Esophagus (tissue), 2 donors: ENCODE data around the gene ZFP42. TPM values are rescaled to one million over a fixed set of nuclear protein-coding genes. Genes with fewer than 3 reads are reported as not detected.
"Not testable (repeated sequence)": the region's sequence is repeated elsewhere in the genome, so short reads cannot be mapped to it uniquely, and the experiment has no call there.

ENCODE experiments used
- H3K27ac ChIP-seq, 2 donors: one replicate each; pipeline ENCODE4 v1.5.1; 2013; ENCODE audit warnings: low read depth in 2 of 2, mild to moderate bottlenecking in 2 of 2, inconsistent platforms in 1 of 2, low read length in 1 of 2, moderate library complexity in 1 of 2
- H3K27me3 ChIP-seq, 2 donors: one replicate each; pipeline ENCODE4 v1.6.1; 2013; ENCODE audit warnings: low read length in 2 of 2, control low read depth in 1 of 2, mild to moderate bottlenecking in 1 of 2; ENCODE audit not compliant: insufficient read depth in 2 of 2, control insufficient read depth in 1 of 2
- H3K36me3 ChIP-seq, 2 donors: one replicate each; pipeline ENCODE4 v1.6.1; 2013; ENCODE audit warnings: low read length in 1 of 2; ENCODE audit not compliant: control insufficient read depth in 2 of 2, insufficient read depth in 2 of 2
- H3K4me1 ChIP-seq, 2 donors: one replicate each; pipeline ENCODE4 v1.6.1; 2013; ENCODE audit warnings: low read length in 1 of 2; ENCODE audit not compliant: control insufficient read depth in 2 of 2, insufficient read depth in 2 of 2
- H3K4me3 ChIP-seq, 2 donors: one replicate each; pipeline ENCODE4 v1.5.1; 2013; ENCODE audit warnings: low read length in 2 of 2, mild to moderate bottlenecking in 2 of 2, low read depth in 1 of 2, moderate library complexity in 1 of 2
- H3K9me3 ChIP-seq, 2 donors: one replicate each; pipeline ENCODE4 v1.6.1; 2013; ENCODE audit warnings: mild to moderate bottlenecking in 2 of 2, low read depth in 1 of 2, low read length in 1 of 2, moderate library complexity in 1 of 2; ENCODE audit not compliant: control insufficient read depth in 2 of 2, insufficient read depth in 1 of 2
- WGBS, 2 donors: extraction: QIAGEN DNeasy Blood & Tissue Kit; methylation state at CpG; one replicate each; pipeline ENCODE4 v1.1.7; 2013; 5-methylcytosine and 5-hydroxymethylcytosine counted together
- polyA plus RNA-seq, 2 donors: library from polyadenylated mRNA; stranded (reverse); fragments of 200-250 nt; gene quantifications; one replicate each; pipeline ENCODE4 v1.2.3, GENCODE V29; 2013
- donor health status: healthy with polysubstance abuse.
- donor health status: Bipolar disorder and iron deficiency.

Gene ZFP42
- polyA plus RNA-seq, 2 donors = 0.01 TPM; not detected in 1

DNA sequence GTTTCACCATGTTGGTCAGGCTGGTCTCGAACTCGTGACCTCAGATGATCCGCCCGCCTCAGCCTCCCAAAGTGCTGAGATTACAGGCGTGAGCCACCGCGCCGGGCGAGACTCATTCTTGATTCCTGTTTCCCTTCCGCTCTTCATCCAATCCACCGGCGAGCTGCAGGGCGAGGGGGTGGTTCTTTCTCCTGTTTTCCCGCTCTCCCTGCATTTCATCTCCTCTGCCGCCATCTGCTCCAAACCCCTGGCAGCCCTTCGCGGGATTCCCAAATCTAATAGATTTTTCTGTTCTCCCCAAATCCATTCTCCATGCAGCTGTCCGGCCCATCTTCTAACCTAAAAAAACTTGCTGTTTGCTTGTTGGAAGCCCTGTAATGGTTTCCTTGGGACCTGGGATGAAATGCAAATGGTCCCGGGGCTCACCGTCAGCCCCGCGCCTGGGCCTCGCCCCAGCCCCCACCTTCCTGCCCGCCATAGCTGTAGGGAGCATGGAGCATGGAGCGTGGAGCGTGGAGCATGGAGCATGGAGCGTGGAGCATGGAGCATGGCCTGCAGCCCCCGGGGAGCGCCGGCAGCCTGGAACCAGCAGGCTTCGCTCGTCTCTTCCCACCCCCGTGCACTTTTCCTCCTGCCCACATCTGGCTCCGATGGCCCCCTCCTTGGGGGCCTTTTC lies 1.1 kb downstream of the ZFP42 start:
- Histone ChIP-seq H3K36me3 (no peaks in the 10 kb centered on the region), H3K27me3 (no peaks in the 10 kb centered on the region), H3K4me3 (no peak overlapping the region), H3K9me3 (peaks cover 0 to 3% of the 10 kb centered on the region in 2 donors), H3K4me1 (no peaks in the 10 kb centered on the region), H3K27ac (no peak overlapping the region)
- 32 to 37% methylated on average over 33 to 34 of the region's 34 CpGs for WGBS, 2 donors

DNA sequence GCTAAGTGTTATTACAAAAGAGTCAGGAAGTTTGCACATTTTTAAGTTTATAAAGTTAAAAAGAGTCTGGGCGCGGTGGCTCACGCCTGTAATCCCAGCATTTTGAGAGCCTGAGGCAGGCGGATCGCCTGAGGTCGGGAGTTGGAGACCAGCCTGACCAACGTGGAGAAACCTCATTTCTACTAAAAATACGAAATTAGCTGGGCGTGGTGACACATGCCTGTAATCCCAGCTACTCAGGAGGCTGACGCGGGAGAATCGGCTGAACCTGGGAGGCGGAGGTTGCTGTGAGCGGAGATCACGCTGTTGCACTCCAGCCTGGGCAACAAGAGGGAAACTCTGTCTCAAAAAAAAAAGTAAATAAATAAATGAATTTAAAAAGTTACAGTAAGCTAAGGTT lies 2.4 kb downstream of the ZFP42 start:
- WGBS, 2 donors = 85 to 88% methylated on average over 15 of the region's 15 CpGs
- H3K9me3 ChIP-seq, H3K4me1 ChIP-seq, H3K27ac ChIP-seq, H3K27me3 ChIP-seq, H3K4me3 ChIP-seq, H3K36me3 ChIP-seq: not testable (repeated sequence)

DNA sequence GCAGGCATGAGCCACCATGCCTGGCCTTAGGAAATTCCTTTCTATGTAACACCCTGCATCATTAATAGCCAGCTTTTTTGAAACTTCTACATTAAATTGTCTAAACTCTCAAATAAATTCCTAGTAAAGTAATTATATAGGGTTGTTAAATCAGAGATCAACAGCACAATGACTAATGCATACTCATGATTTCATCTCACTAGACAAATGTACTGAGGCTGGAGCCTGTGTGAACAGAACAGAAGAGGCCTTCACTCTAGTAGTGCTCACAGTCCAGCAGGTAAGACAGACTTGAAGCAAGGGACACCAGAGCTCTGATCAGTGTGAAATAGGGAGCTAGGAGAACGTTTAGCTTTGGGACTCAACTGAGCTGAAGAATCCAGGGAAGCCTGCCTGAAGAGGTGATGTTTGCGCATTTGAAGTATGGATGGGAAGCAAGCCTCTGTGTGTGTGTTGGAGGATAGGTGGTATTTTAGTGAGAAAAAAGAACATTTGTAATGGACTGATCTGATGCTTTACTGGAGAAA lies 3.9 kb downstream of the ZFP42 start:
- H3K36me3 ChIP-seq = no peaks in the 10 kb centered on the region
- H3K4me1 ChIP-seq = no peaks in the 10 kb centered on the region
- H3K4me3 ChIP-seq = no peak overlapping the region
- no peak overlapping the region for H3K27ac ChIP-seq
- H3K9me3 ChIP-seq = peaks cover 0 to 3% of the 10 kb centered on the region in 2 donors
- no peaks in the 10 kb centered on the region for H3K27me3 ChIP-seq
- 78 to 83% methylated on average over 2 of the region's 2 CpGs for WGBS, 2 donors

DNA sequence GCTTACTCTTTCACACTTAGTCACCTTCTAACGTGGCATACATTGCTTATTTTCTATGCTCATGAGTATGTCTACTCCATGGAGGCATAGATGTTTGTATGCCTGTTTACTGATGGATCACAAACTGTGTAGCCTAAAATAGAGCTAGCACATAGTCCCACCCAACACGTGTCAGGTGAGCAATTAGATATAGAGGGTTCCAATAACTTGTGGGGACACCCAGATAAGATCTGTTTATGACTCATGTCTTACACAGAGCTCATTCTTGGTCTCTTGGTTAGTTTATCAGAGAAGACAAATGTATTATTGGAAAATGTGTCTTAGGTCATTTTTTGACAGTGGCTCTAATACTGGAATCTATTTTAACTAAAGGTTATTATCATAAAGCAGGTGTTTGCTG lies 6.8 kb downstream of the ZFP42 start:
- no peaks in the 10 kb centered on the region for H3K27me3 ChIP-seq
- H3K4me3 ChIP-seq = no peak overlapping the region
- H3K9me3 ChIP-seq = no peaks in the 10 kb centered on the region
- H3K4me1 ChIP-seq = no peaks in the 10 kb centered on the region
- no peak overlapping the region for H3K27ac ChIP-seq
- no peaks in the 10 kb centered on the region for H3K36me3 ChIP-seq
- WGBS, 2 donors = 65 to 71% methylated on average over 2 of the region's 2 CpGs

DNA sequence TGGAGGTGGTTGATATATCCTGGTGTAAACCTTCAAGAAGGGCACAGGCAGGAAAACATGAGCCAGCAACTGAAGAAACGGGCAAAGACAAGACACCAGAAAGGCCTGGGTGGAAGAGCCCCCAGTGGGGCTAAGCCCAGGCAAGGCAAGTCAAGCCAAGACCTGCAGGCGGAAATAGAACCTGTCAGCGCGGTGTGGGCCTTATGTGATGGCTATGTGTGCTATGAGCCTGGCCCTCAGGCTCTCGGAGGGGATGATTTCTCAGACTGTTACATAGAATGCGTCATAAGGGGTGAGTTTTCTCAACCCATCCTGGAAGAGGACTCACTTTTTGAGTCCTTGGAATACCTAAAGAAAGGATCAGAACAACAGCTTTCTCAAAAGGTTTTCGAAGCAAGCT lies 7.2 kb downstream of the ZFP42 start:
- H3K4me1 ChIP-seq = no peaks in the 10 kb centered on the region
- H3K27ac ChIP-seq = no peak overlapping the region
- no peaks in the 10 kb centered on the region for H3K9me3 ChIP-seq
- WGBS, 2 donors = 85 to 88% methylated on average over 7 of the region's 7 CpGs
- H3K27me3 ChIP-seq = no peaks in the 10 kb centered on the region
- no peaks in the 10 kb centered on the region for H3K36me3 ChIP-seq
- H3K4me3 ChIP-seq = no peak overlapping the region

DNA sequence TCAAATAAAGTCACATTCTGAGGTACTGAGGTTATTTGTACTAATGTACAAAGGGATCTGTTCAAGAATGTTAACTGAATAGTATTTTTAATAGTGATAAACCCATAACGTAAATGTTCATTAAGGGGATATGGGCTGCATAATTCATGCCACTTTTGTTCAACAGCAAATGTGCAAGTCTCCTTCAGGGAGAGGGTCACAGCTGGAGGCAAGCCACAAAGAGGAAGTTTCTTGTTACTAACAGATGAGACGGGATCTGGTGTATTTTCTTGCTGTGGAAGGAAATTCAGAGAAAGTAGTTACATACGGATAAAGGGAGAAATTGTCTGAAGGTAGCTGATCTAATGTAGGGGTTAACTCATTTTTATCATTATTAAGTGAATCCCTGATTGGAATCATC lies 10.0 kb downstream of the ZFP42 start:
- Histone ChIP-seq H3K36me3 (no peaks in the 10 kb centered on the region), H3K27ac (no peak overlapping the region), H3K9me3 (no peaks in the 10 kb centered on the region), H3K27me3 (no peaks in the 10 kb centered on the region), H3K4me3 (no peak overlapping the region), H3K4me1 (no peaks in the 10 kb centered on the region)
- WGBS, 2 donors = 66 to 74% methylated on average over 3 of the region's 3 CpGs

DNA sequence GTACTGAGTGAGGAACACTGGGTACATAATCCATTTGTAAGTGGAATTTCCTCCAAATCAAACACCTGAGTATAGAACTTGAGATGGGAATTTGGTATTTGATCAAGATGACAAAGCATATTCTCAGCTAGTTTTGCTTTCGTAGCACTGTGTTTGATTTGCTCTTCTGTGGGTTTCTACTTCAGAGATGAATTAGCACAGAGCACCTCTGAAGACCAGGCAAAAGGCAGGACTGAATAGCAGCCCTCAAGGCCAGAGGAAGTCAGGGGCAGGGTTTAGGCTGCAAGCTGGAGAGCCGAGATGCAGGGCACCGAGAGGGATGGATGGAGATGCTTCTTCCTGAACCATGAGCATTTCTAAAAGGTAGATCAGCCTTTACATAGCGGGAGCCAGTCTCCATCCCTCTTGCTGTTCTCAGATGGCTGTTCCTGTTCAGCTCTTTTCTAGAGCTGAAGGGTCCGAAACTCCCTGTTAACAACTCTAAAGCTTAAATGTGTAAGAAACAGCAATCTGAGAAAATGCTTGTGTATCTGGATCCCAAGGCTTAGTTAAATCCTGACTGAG lies 10.8 kb downstream of the ZFP42 start:
- no peaks in the 10 kb centered on the region for H3K36me3 ChIP-seq
- 70 to 79% methylated on average over 5 of the region's 5 CpGs for WGBS, 2 donors

DNA sequence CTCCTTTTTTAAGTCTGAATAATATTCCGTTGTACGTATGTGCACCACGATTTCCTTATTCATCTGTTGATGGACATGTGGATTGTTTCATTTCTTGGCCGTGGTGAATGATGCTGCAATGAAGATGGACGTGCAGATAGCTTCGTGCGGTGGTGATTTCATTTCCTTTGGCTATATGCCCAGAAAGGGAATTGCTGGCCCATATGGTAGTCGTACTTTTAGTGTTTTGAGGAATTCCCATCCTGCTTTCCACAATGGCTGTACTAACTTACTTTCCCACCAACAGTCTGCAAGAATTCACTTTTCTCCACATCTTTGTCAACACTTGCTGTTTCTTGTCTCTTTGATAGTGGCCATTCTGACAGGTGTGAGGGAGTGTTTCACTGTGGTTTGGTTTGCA lies 12.8 kb downstream of the ZFP42 start:
- Histone ChIP-seq H3K4me1 (no peaks in the 10 kb centered on the region), H3K9me3 (peaks cover 0 to 2% of the 10 kb centered on the region in 2 donors), H3K27ac (no peak overlapping the region), H3K36me3 (no peaks in the 10 kb centered on the region), H3K27me3 (no peaks in the 10 kb centered on the region), H3K4me3 (no peak overlapping the region)
- WGBS, 2 donors = 57% methylated on average over 8 of the region's 8 CpGs

More for the DNA sequence above, 10.8 kb downstream of the ZFP42 start:
- Histone ChIP-seq H3K4me3 (no peak overlapping the region), H3K9me3 (no peaks in the 10 kb centered on the region), H3K4me1 (no peaks in the 10 kb centered on the region), H3K27me3 (no peaks in the 10 kb centered on the region), H3K27ac (no peak overlapping the region)

DNA sequence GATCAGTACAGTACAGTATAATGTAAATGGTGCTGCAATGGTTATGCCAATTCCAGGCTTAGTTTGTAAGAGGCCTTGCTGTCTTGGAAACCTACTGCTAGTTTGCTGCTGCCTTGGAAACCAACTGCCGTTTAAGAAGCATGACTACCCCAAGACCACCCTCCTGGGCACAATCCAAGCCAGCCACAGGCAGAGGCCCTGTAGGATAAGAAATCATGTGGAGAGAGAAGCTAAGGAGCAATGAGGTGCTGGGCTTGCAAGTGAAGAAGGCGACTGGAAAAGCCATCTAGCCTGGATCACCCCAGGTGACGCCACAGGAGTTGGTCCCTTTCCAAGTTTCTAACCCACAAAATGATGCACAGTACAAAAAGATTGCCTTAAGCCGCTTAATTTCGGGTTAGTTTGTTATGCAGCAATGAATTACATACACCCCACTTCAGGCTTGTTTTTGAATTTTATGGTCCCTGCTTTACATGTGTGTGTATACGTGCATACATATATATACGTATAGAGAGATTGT lies 16.9 kb downstream of the ZFP42 start:
- no peak overlapping the region for H3K4me3 ChIP-seq
- peaks cover 0 to 2% of the 10 kb centered on the region in 2 donors for H3K9me3 ChIP-seq
- H3K36me3 ChIP-seq = no peaks in the 10 kb centered on the region
- H3K27ac ChIP-seq = no peak overlapping the region
- H3K27me3 ChIP-seq = no peaks in the 10 kb centered on the region
- 89 to 91% methylated on average over 7 of the region's 7 CpGs for WGBS, 2 donors
- H3K4me1 ChIP-seq = no peaks in the 10 kb centered on the region
